ENCODE measurements around the gene TMEM220. TPM values are rescaled to one million over a fixed set of nuclear protein-coding genes. Genes with fewer than 3 reads are reported as not detected.
"Not testable (repeated sequence)": the region's sequence is repeated elsewhere in the genome, so short reads cannot be mapped to it uniquely, and the experiment has no call there.

Gene TMEM220
- total RNA-seq, 2 experiments from 2014 or later, result 2.9 to 3.2 TPM

DNA sequence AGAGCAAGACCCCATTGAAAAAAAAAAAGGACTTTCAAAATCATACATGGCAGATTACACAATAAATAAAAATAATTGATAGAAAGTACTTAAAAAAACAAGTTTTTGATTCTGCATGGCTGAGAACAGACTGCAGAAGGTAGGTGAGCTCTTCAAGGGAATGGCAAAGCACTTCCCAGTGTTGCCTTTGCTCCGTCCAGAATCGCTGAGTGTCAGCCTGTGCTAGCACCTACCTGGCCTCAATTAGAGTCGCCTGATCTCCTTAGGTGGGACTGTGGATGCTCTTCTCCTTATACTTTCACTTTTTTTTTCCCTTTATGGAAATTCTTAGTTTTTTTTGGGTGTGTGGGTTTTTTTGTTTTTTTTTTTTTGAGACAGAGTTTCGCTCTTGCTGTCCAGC, 6.0 kb upstream of the TMEM220 start:
- CTCF ChIA-PET, result no interaction called here
- no peaks in the 10 kb centered on the region for H3K36me3 Mint-ChIP-seq (ENCODE audit: low read depth)
- Histone ChIP-seq H3K4me3 (ENCODE audit: low read length) (no peak overlapping the region), H3K4me1 (ENCODE audit: insufficient read depth, low read length) (no peaks in the 10 kb centered on the region), H3K27ac (ENCODE audit: low read depth in 1 of 2, low read length in 2 of 2) (no peak overlapping the region), H3K36me3 (ENCODE audit: insufficient read depth, low read length) (no peaks in the 10 kb centered on the region), H3K9me3 (ENCODE audit: control insufficient read depth in 1 of 2, insufficient read depth in 1 of 2, low read length in 2 of 2) (no peaks in the 10 kb centered on the region), H3K27me3 (ENCODE audit: control insufficient read depth in 1 of 2, insufficient read depth in 2 of 2, low read length in 2 of 2) (no peaks in the 10 kb centered on the region)
- intact Hi-C loops (cut with DNase I, micrococcal nuclease), result loop anchor here in 1 of 2 experiments (10.0 kb wide), 1 partner anchor 91 kb away; no protein-coding TSS in a partner anchor
- H3K27ac Mint-ChIP-seq, result no peak overlapping the region
- H3K27me3 Mint-ChIP-seq, result no peaks in the 10 kb centered on the region
- TF ChIP-seq, protein P1, sequence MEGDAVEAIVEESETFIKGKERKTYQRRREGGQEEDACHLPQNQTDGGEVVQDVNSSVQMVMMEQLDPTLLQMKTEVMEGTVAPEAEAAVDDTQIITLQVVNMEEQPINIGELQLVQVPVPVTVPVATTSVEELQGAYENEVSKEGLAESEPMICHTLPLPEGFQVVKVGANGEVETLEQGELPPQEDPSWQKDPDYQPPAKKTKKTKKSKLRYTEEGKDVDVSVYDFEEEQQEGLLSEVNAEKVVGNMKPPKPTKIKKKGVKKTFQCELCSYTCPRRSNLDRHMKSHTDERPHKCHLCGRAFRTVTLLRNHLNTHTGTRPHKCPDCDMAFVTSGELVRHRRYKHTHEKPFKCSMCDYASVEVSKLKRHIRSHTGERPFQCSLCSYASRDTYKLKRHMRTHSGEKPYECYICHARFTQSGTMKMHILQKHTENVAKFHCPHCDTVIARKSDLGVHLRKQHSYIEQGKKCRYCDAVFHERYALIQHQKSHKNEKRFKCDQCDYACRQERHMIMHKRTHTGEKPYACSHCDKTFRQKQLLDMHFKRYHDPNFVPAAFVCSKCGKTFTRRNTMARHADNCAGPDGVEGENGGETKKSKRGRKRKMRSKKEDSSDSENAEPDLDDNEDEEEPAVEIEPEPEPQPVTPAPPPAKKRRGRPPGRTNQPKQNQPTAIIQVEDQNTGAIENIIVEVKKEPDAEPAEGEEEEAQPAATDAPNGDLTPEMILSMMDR (IDR thresholded peaks at IDR 0.05), result no peak
- POLR2A ChIA-PET, result no interaction called here
- ATAC-seq (ENCODE audit: poor library complexity) (no peak), DNase-seq (no peak)
- H3K4me3 Mint-ChIP-seq, result no peak overlapping the region
- no peaks in the 10 kb centered on the region for H3K9me3 Mint-ChIP-seq
- peaks cover 18% of the 10 kb centered on the region for H3K4me1 Mint-ChIP-seq (ENCODE audit: low read depth)

DNA sequence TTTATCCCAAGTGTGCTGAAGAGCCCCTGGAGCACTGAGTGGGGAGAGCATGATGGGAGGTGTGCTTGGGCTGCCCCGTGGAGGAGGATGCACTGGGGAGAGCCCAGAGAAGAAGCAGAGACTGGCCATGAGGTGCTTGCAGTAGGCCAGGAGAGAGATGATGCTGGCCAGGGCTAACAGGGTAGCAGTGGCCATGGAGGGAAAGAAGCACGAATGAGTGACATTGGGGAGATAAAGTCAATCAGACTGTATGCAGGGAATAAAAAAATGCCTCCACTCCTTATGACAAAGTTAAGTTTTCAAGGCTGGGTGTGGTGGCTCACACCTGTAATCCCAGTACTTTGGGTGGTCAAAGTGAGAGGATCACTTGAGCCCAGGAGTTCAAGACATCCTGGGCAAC, 5.4 kb upstream of the TMEM220 start:
- Histone ChIP-seq H3K27me3 (ENCODE audit: control insufficient read depth in 1 of 2, insufficient read depth in 2 of 2, low read length in 2 of 2) (no peaks in the 10 kb centered on the region), H3K9me3 (ENCODE audit: control insufficient read depth in 1 of 2, insufficient read depth in 1 of 2, low read length in 2 of 2) (no peaks in the 10 kb centered on the region), H3K36me3 (ENCODE audit: insufficient read depth, low read length) (no peaks in the 10 kb centered on the region), H3K4me3 (ENCODE audit: low read length) (no peak overlapping the region), H3K27ac (ENCODE audit: low read depth in 1 of 2, low read length in 2 of 2) (no peak overlapping the region), H3K4me1 (ENCODE audit: insufficient read depth, low read length) (peaks cover 4% of the 10 kb centered on the region)
- ChIA-PET CTCF (no interaction called here), POLR2A (no interaction called here)
- intact Hi-C loops (cut with DNase I, micrococcal nuclease), result loop anchor here in 1 of 2 experiments (10.0 kb wide), 1 partner anchor 90 kb away; no protein-coding TSS in a partner anchor
- no peaks in the 10 kb centered on the region for H3K36me3 Mint-ChIP-seq (ENCODE audit: low read depth)
- H3K4me1 Mint-ChIP-seq (ENCODE audit: low read depth), result peaks cover 23% of the 10 kb centered on the region
- H3K27me3 Mint-ChIP-seq, result no peaks in the 10 kb centered on the region
- no peaks in the 10 kb centered on the region for H3K9me3 Mint-ChIP-seq
- TF ChIP-seq, protein P1 (IDR thresholded peaks at IDR 0.05), result no peak
- ATAC-seq (ENCODE audit: poor library complexity) (no peak), DNase-seq (no peak)
- no peak overlapping the region for H3K4me3 Mint-ChIP-seq
- no peak overlapping the region for H3K27ac Mint-ChIP-seq

DNA sequence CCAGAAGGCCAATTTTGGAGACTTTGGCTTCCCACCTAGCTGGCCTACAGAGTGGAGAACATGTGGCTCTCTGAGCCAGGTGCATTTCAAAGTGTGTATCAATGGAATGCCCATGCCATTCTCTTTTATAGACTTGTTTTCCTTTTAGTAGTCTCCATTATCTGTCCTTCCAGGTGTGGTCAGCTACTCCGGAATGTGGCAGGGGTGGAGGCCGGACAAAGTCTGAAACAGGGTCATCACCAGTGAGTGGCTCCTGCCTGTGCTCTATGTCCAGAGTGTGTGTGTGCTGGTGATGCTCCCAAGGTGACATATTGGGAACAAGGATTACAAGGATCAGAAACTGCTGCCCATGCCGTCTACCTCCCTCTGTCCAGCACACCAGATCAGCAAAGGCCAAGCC, 3.8 kb upstream of the TMEM220 start:
- Mint-ChIP-seq H3K36me3 (ENCODE audit: low read depth) (no peaks in the 10 kb centered on the region), H3K9me3 (no peaks in the 10 kb centered on the region), H3K27me3 (no peaks in the 10 kb centered on the region), H3K4me3 (peak overlapping the region; percentile 30), H3K27ac (no peak overlapping the region), H3K4me1 (ENCODE audit: low read depth) (peaks cover 27% of the 10 kb centered on the region)
- Histone ChIP-seq H3K27me3 (ENCODE audit: control insufficient read depth in 1 of 2, insufficient read depth in 2 of 2, low read length in 2 of 2) (no peaks in the 10 kb centered on the region), H3K4me3 (ENCODE audit: low read length) (no peak overlapping the region), H3K36me3 (ENCODE audit: insufficient read depth, low read length) (no peaks in the 10 kb centered on the region), H3K27ac (ENCODE audit: low read depth in 1 of 2, low read length in 2 of 2) (no peak overlapping the region), H3K9me3 (ENCODE audit: control insufficient read depth in 1 of 2, insufficient read depth in 1 of 2, low read length in 2 of 2) (no peaks in the 10 kb centered on the region), H3K4me1 (ENCODE audit: insufficient read depth, low read length) (peaks cover 11% of the 10 kb centered on the region)
- TF ChIP-seq, protein P1 (IDR thresholded peaks at IDR 0.05), result no peak
- ChIA-PET CTCF (no interaction called here), POLR2A (no interaction called here)
- intact Hi-C loops (cut with DNase I, micrococcal nuclease), result loop anchor here in 1 of 2 experiments (10.0 kb wide), 1 partner anchor 89 kb away; no protein-coding TSS in a partner anchor
- ATAC-seq (ENCODE audit: poor library complexity) (no peak), DNase-seq (no peak)

DNA sequence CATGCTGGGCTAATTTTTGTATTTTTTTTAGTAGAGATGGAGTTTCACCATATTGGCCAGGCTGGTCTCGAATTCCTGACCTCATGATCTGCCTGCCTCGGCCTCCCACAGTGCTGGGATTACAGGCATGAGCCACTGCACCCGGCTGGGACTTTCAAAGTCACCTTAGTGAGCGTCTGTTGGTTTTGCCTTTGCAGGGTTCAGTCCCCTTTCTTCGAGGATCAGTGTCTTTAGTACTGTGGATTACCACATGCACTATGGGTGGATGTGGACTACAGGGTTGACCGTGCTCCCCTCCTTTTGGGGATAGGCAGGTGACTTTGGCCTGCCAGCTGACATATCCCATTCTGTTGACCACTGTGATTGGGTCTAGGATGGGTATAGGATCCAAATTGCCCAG, 2.3 kb upstream of the TMEM220 start:
- Mint-ChIP-seq H3K4me3 (peak overlapping the region; percentile 45), H3K4me1 (ENCODE audit: low read depth) (peaks cover 16% of the 10 kb centered on the region)
- H3K36me3 ChIP-seq (ENCODE audit: insufficient read depth, low read length); CTCF ChIA-PET; H3K27me3 Mint-ChIP-seq; H3K36me3 Mint-ChIP-seq (ENCODE audit: low read depth); POLR2A ChIA-PET; H3K4me3 ChIP-seq (ENCODE audit: low read length); H3K27ac ChIP-seq (ENCODE audit: low read depth in 1 of 2, low read length in 2 of 2); H3K9me3 ChIP-seq (ENCODE audit: control insufficient read depth in 1 of 2, insufficient read depth in 1 of 2, low read length in 2 of 2); ATAC-seq (ENCODE audit: poor library complexity); DNase-seq; H3K9me3 Mint-ChIP-seq; H3K27me3 ChIP-seq (ENCODE audit: control insufficient read depth in 1 of 2, insufficient read depth in 2 of 2, low read length in 2 of 2); H3K27ac Mint-ChIP-seq: not testable (repeated sequence)
- intact Hi-C loops (cut with DNase I, micrococcal nuclease), result loop anchor here in 1 of 2 experiments (10.0 kb wide), 1 partner anchor 87 kb away; no protein-coding TSS in a partner anchor
- H3K4me1 ChIP-seq (ENCODE audit: insufficient read depth, low read length), result peaks cover 11% of the 10 kb centered on the region

All from CD4-positive, alpha-beta T cell (primary cell).